Astrocyte (in vitro differentiated cells and primary cell): ENCODE data around the gene RCAN3. TPM values are rescaled to one million over a fixed set of nuclear protein-coding genes. Genes with fewer than 3 reads are reported as not detected.

ENCODE experiments used
- DNase-seq: peaks from one replicate; pipeline ENCODE4 v3.0.0-alpha.2; 2010; ENCODE audit warnings: low read depth
- FAIRE-seq: peaks from 2 replicates; lab custom pipeline; 2011; peaks lifted over from hg19 to GRCh38; lab: Jason Lieb, UNC
- H2AFZ ChIP-seq: 2 replicates; pipeline ENCODE4 v1.6.0; 2012; ENCODE audit warnings: low read depth, low read length, inconsistent platforms
- H3K27ac ChIP-seq: 2 replicates; pipeline ENCODE4 v1.5.1; 2011; ENCODE audit warnings: low read depth, low read length, inconsistent platforms
- H3K27me3 ChIP-seq: 2 replicates; pipeline ENCODE4 v1.6.0; 2011; ENCODE audit warnings: low read length, inconsistent platforms; ENCODE audit not compliant: insufficient read depth
- H3K36me3 ChIP-seq: 2 replicates; pipeline ENCODE4 v1.5.1; 2011; ENCODE audit warnings: low read length, inconsistent platforms; ENCODE audit not compliant: insufficient read depth
- H3K4me1 ChIP-seq: 2 replicates; pipeline ENCODE4 v1.5.1; 2011; ENCODE audit warnings: low read length, inconsistent platforms; ENCODE audit not compliant: insufficient read depth
- H3K4me2 ChIP-seq: 2 replicates; pipeline ENCODE4 v1.6.0; 2012; ENCODE audit warnings: low read length, inconsistent platforms
- H3K4me3 ChIP-seq: 2 replicates; pipeline ENCODE4 v1.5.1; 2011; ENCODE audit warnings: low read depth, mild to moderate bottlenecking, low read length, inconsistent platforms; ENCODE audit not compliant: insufficient read depth
- H3K79me2 ChIP-seq: 2 replicates; pipeline ENCODE4 v1.6.0; 2012; ENCODE audit warnings: mild to moderate bottlenecking, low read length, inconsistent platforms; ENCODE audit not compliant: insufficient read depth
- H3K9ac ChIP-seq: 2 replicates; pipeline ENCODE4 v1.6.0; 2012; ENCODE audit warnings: mild to moderate bottlenecking, low read length, inconsistent platforms
- H3K9me3 ChIP-seq: 2 replicates; pipeline ENCODE4 v1.5.1; 2012; ENCODE audit warnings: low read depth, mild to moderate bottlenecking, low read length, inconsistent platforms; ENCODE audit not compliant: insufficient read depth
- H4K20me1 ChIP-seq: 2 replicates; pipeline ENCODE4 v1.6.0; 2012; ENCODE audit warnings: low read length, inconsistent platforms; ENCODE audit not compliant: insufficient read depth
- H3K27ac Mint-ChIP-seq: one replicate; pipeline ENCODE4 v1.8.0; 2021; ENCODE audit warnings: mild to moderate bottlenecking, mixed read lengths; ENCODE audit not compliant: unreplicated experiment
- H3K27me3 Mint-ChIP-seq: one replicate; pipeline ENCODE4 v1.8.0; 2021; ENCODE audit warnings: low read depth, mixed read lengths; ENCODE audit not compliant: unreplicated experiment
- H3K36me3 Mint-ChIP-seq: one replicate; pipeline ENCODE4 v1.8.0; 2021; ENCODE audit warnings: low read depth, mixed read lengths; ENCODE audit not compliant: unreplicated experiment
- H3K4me1 Mint-ChIP-seq: one replicate; pipeline ENCODE4 v1.8.0; 2021; ENCODE audit warnings: low read depth, mixed read lengths; ENCODE audit not compliant: unreplicated experiment
- H3K4me3 Mint-ChIP-seq: one replicate; pipeline ENCODE4 v1.8.0; 2021; ENCODE audit warnings: mild to moderate bottlenecking, moderate library complexity, mixed read lengths; ENCODE audit not compliant: unreplicated experiment
- H3K9me3 Mint-ChIP-seq: one replicate; pipeline ENCODE4 v1.8.0; 2021; ENCODE audit warnings: mild to moderate bottlenecking, mixed read lengths; ENCODE audit not compliant: unreplicated experiment
- CTCF ChIP-seq: IDR thresholded peaks from 2 replicates; pipeline ENCODE4 v1.5.1; 2011; ENCODE audit warnings: low read depth, mild to moderate bottlenecking, inconsistent platforms, low read length, moderate library complexity; ENCODE audit not compliant: insufficient read depth
- EZH2 ChIP-seq: IDR thresholded peaks from 2 replicates; pipeline ENCODE4 v1.6.1; 2012; ENCODE audit warnings: mild to moderate bottlenecking, low read length, inconsistent platforms; ENCODE audit not compliant: insufficient read depth
- total RNA-seq: library from RNA; stranded (reverse); gene quantifications from 2 replicates; pipeline ENCODE4 v1.2.1, GENCODE V29; 2021

RCAN3 gene
- total RNA-seq, 1 donor from 2014 or later = 17.7 TPM

GRCh38 chr1:24566236-24566867 lies 63.7 kb downstream of the RCAN3 start:
- Histone ChIP-seq H3K9me3 (no peaks in the 10 kb centered on the region), H3K79me2 (no peaks in the 10 kb centered on the region), H3K9ac (no peak overlapping the region), H3K27ac (no peak overlapping the region), H3K4me1 (peaks cover 8% of the 10 kb centered on the region), H4K20me1 (no peaks in the 10 kb centered on the region), H2AFZ (peak overlapping the region; percentile 8), H3K36me3 (no peaks in the 10 kb centered on the region), H3K27me3 (no peaks in the 10 kb centered on the region), H3K4me3 (no peak overlapping the region), H3K4me2 (peak overlapping the region; percentile 35)
- Mint-ChIP-seq H3K4me1 (peaks cover 23% of the 10 kb centered on the region), H3K36me3 (no peaks in the 10 kb centered on the region), H3K27ac (peak overlapping the region; percentile 49), H3K4me3 (no peak overlapping the region), H3K9me3 (no peaks in the 10 kb centered on the region), H3K27me3 (no peaks in the 10 kb centered on the region)
- DNase-seq = peak; percentile 18
- FAIRE-seq = no peak
- TF ChIP-seq EZH2 = no peak
- TF ChIP-seq CTCF = no peak

GRCh38 chr1:24567792-24568388 lies 65.3 kb downstream of the RCAN3 start:
- H3K36me3 Mint-ChIP-seq = no peaks in the 10 kb centered on the region
- DNase-seq (no peak), FAIRE-seq (no peak)
- no peaks in the 10 kb centered on the region for H3K9me3 ChIP-seq
- no peaks in the 10 kb centered on the region for H3K79me2 ChIP-seq
- no peak overlapping the region for H3K4me3 ChIP-seq
- TF ChIP-seq EZH2 = no peak
- TF ChIP-seq CTCF = no peak
- H3K4me1 Mint-ChIP-seq = peaks cover 12% of the 10 kb centered on the region
- no peaks in the 10 kb centered on the region for H3K27me3 Mint-ChIP-seq
- no peak overlapping the region for H3K27ac ChIP-seq
- peaks cover 8% of the 10 kb centered on the region for H3K4me1 ChIP-seq
- H4K20me1 ChIP-seq = no peaks in the 10 kb centered on the region
- no peaks in the 10 kb centered on the region for H3K36me3 ChIP-seq
- no peaks in the 10 kb centered on the region for H3K27me3 ChIP-seq
- H3K4me3 Mint-ChIP-seq = no peak overlapping the region
- no peaks in the 10 kb centered on the region for H3K9me3 Mint-ChIP-seq
- H3K9ac ChIP-seq = no peak overlapping the region
- H2AFZ ChIP-seq = no peak overlapping the region
- no peak overlapping the region for H3K4me2 ChIP-seq
- H3K27ac Mint-ChIP-seq = no peak overlapping the region

- Histone ChIP-seq H3K4me1 (peaks cover 8% of the 10 kb centered on the region), H3K36me3 (no peaks in the 10 kb centered on the region), H3K4me3 (no peak overlapping the region), H2AFZ (no peak overlapping the region), H3K27me3 (no peaks in the 10 kb centered on the region), H3K4me2 (no peak overlapping the region), H3K79me2 (no peaks in the 10 kb centered on the region), H3K27ac (no peak overlapping the region), H4K20me1 (no peaks in the 10 kb centered on the region), H3K9me3 (no peaks in the 10 kb centered on the region), H3K9ac (no peak overlapping the region)
- no peak for DNase-seq
- Mint-ChIP-seq H3K27ac (no peak overlapping the region), H3K27me3 (no peaks in the 10 kb centered on the region), H3K36me3 (no peaks in the 10 kb centered on the region), H3K9me3 (no peaks in the 10 kb centered on the region), H3K4me1 (peaks cover 12% of the 10 kb centered on the region), H3K4me3 (no peak overlapping the region)
- FAIRE-seq = no peak
- TF ChIP-seq CTCF (no peak), EZH2 (no peak)
These were observed 65.8 kb downstream of the RCAN3 start for GRCh38 chr1:24568475-24568874.
